C4-2B (cell line): ENCODE measurements around the gene DIABLO.

Source experiments
- CTCF ChIP-seq: fragments of 450-650 bp; conservative IDR thresholded peaks from 2 replicates; pipeline ENCODE4 v1.5.1; 2017; ENCODE audit warnings: mild to moderate bottlenecking
- ZFX ChIP-seq: fragments of 450-650 bp; IDR thresholded peaks from 2 replicates; pipeline ENCODE4 v1.6.1; 2017

DNA sequence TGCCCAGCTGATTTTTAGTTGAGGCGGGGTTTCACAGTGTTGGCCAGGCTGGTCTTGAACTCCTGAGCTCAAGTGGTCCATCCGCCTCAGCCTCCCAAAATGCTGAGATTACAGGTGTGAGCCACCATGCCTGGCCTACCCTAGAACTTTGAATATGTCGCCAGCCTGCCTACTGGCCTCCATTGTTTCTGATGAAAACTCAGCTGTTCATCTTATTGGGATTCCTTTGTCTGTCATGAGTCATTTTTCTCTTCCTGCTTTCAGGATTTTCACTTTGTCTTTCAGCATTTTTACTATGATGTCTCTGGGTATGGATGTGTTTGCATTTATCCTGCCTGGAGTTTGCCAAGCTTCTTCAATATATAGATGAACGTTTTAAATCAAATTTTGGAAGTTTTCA, 30.4 kb downstream of the DIABLO start:
- TF ChIP-seq CTCF (no peak), ZFX (no peak)
